ENCODE results near the gene EDAR. TPM values are rescaled to one million over a fixed set of nuclear protein-coding genes. Genes with fewer than 3 reads are reported as not detected.

The EDAR gene
- total RNA-seq, 1 experiment from 2014 or later, result 0.15 TPM

- Histone ChIP-seq H3K9me3 (ENCODE audit: control insufficient read depth in 1 of 2, insufficient read depth in 1 of 2, low read depth in 1 of 2, low read length in 2 of 2) (no peaks in the 10 kb centered on the region), H3K4me3 (replicated peaks in 1 of 2; ENCODE audit: low read depth in 1 of 2, low read length in 2 of 2) (no peak overlapping the region), H3K9me2 (ENCODE audit: insufficient read depth) (no peaks in the 10 kb centered on the region), H2AFZ (ENCODE audit: low read depth, low read length, poor library complexity, severe bottlenecking) (no peak overlapping the region), H4K20me1 (ENCODE audit: insufficient read depth) (no peaks in the 10 kb centered on the region), H3K9ac (ENCODE audit: low read length) (no peak overlapping the region), H3K27ac (ENCODE audit: low read depth, low read length) (no peak overlapping the region), H3K27me3 (ENCODE audit: insufficient read depth, low read length) (no peaks in the 10 kb centered on the region), H3K4me1 (ENCODE audit: control insufficient read depth in 1 of 2, insufficient read depth in 2 of 2, low read length in 2 of 2) (peaks cover 35 to 52% of the 10 kb centered on the region in 2 experiments), H3K36me3 (ENCODE audit: control insufficient read depth in 1 of 2, insufficient read depth in 2 of 2, low read length in 2 of 2) (no peaks in the 10 kb centered on the region), H3K4me2 (ENCODE audit: low read length) (no peak overlapping the region), H3K79me2 (ENCODE audit: insufficient read depth, low read length) (no peaks in the 10 kb centered on the region)
- POLR2A ChIA-PET, result no interaction called here
- DNase-seq (ENCODE audit: low read depth, low spot score) (no peak), ATAC-seq (no peak)
- TF ChIP-seq, protein P1, sequence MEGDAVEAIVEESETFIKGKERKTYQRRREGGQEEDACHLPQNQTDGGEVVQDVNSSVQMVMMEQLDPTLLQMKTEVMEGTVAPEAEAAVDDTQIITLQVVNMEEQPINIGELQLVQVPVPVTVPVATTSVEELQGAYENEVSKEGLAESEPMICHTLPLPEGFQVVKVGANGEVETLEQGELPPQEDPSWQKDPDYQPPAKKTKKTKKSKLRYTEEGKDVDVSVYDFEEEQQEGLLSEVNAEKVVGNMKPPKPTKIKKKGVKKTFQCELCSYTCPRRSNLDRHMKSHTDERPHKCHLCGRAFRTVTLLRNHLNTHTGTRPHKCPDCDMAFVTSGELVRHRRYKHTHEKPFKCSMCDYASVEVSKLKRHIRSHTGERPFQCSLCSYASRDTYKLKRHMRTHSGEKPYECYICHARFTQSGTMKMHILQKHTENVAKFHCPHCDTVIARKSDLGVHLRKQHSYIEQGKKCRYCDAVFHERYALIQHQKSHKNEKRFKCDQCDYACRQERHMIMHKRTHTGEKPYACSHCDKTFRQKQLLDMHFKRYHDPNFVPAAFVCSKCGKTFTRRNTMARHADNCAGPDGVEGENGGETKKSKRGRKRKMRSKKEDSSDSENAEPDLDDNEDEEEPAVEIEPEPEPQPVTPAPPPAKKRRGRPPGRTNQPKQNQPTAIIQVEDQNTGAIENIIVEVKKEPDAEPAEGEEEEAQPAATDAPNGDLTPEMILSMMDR (IDR thresholded peaks at IDR 0.05 in 2 of 3, conservative IDR thresholded peaks at IDR 0.05 in 1 of 3; ENCODE audit: borderline replicate concordance in 1 of 3, insufficient read depth in 1 of 3, low read depth in 2 of 3, low read length in 2 of 3), result no peak
- TF ChIP-seq ELF1 (IDR thresholded peaks at IDR 0.05; ENCODE audit: borderline replicate concordance, low read depth), result no peak
- TF ChIP-seq ATF3 (IDR thresholded peaks at IDR 0.05), result no peak
- TF ChIP-seq JUND (IDR thresholded peaks at IDR 0.05), result no peak
- no peak for TF ChIP-seq EZH2phosphoT487 (IDR thresholded peaks at IDR 0.05; ENCODE audit: borderline replicate concordance)
- no peak for TF ChIP-seq ZFX (IDR thresholded peaks at IDR 0.05)
- TF ChIP-seq RAD21 (IDR thresholded peaks at IDR 0.05; ENCODE audit: low read depth), result no peak
- TF ChIP-seq CBX3 (IDR thresholded peaks at IDR 0.05; ENCODE audit: low read depth), result no peak
- no peak for TF ChIP-seq SRF (IDR thresholded peaks at IDR 0.05; ENCODE audit: low read depth)
- no peak for TF ChIP-seq EZH2 (IDR thresholded peaks at IDR 0.05)
- TF ChIP-seq EGR1 (IDR thresholded peaks at IDR 0.05; ENCODE audit: low read depth), result no peak
- TF ChIP-seq POLR2AphosphoS5 (IDR thresholded peaks at IDR 0.05; ENCODE audit: low read depth, low read length), result no peak
- TF ChIP-seq CEBPB (IDR thresholded peaks at IDR 0.05; ENCODE audit: low read depth), result no peak
- no peak for TF ChIP-seq POLR2A (IDR thresholded peaks at IDR 0.05; ENCODE audit: borderline replicate concordance, extremely low read depth, insufficient read depth, insufficient read length)
- no peak for TF ChIP-seq SP1 (IDR thresholded peaks at IDR 0.05; ENCODE audit: low read depth)
- no peak for TF ChIP-seq MAX (IDR thresholded peaks at IDR 0.05)
- TF ChIP-seq, protein P2, sequence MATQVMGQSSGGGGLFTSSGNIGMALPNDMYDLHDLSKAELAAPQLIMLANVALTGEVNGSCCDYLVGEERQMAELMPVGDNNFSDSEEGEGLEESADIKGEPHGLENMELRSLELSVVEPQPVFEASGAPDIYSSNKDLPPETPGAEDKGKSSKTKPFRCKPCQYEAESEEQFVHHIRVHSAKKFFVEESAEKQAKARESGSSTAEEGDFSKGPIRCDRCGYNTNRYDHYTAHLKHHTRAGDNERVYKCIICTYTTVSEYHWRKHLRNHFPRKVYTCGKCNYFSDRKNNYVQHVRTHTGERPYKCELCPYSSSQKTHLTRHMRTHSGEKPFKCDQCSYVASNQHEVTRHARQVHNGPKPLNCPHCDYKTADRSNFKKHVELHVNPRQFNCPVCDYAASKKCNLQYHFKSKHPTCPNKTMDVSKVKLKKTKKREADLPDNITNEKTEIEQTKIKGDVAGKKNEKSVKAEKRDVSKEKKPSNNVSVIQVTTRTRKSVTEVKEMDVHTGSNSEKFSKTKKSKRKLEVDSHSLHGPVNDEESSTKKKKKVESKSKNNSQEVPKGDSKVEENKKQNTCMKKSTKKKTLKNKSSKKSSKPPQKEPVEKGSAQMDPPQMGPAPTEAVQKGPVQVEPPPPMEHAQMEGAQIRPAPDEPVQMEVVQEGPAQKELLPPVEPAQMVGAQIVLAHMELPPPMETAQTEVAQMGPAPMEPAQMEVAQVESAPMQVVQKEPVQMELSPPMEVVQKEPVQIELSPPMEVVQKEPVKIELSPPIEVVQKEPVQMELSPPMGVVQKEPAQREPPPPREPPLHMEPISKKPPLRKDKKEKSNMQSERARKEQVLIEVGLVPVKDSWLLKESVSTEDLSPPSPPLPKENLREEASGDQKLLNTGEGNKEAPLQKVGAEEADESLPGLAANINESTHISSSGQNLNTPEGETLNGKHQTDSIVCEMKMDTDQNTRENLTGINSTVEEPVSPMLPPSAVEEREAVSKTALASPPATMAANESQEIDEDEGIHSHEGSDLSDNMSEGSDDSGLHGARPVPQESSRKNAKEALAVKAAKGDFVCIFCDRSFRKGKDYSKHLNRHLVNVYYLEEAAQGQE (IDR thresholded peaks at IDR 0.05; ENCODE audit: low read depth), result no peak
- TF ChIP-seq ZNF274 (IDR thresholded peaks at IDR 0.05; ENCODE audit: low read depth, low read length), result no peak
- TF ChIP-seq SIN3A (IDR thresholded peaks at IDR 0.05; ENCODE audit: low read depth), result no peak
- CTCF ChIA-PET, result no interaction called here
- RAD21 ChIA-PET (ENCODE audit: low non-redundant PET in 1 of 2, low total read pairs in 2 of 2, uncharacterized antibody in 2 of 2, unreplicated experiment in 2 of 2), result no interaction called here
- no TSS peak for BruUV-seq (replicated peaks)
- intact Hi-C loops (cut with micrococcal nuclease), result no loop called here
Observed at GRCh38 chr2:108961796-108962195, 27.2 kb downstream of the EDAR start.
